Measurements from ENCODE around the gene ASIC2.

Gene ASIC2

GRCh38 chr17:33154869-33155455 is 138.1 kb downstream of the ASIC2 start:
- DNase-seq (ENCODE audit: low spot score) = no peak

GRCh38 chr17:33152783-33153182 is 140.3 kb downstream of the ASIC2 start:
- DNase-seq (ENCODE audit: low spot score) = no peak

- DNase-seq (ENCODE audit: low spot score) = no peak
Observed at GRCh38 chr17:33151565-33151964, 141.5 kb downstream of the ASIC2 start.

GRCh38 chr17:33145941-33146340 is 147.2 kb downstream of the ASIC2 start:
- no peak for DNase-seq (ENCODE audit: low spot score)

- no peak for DNase-seq (ENCODE audit: low spot score)
Observed at GRCh38 chr17:33144837-33145236, 148.3 kb downstream of the ASIC2 start.

- peak; percentile 33 for DNase-seq (ENCODE audit: low spot score)
Observed at GRCh38 chr17:33142705-33143299, 150.3 kb downstream of the ASIC2 start.

GRCh38 chr17:33140413-33141099 is 152.5 kb downstream of the ASIC2 start:
- peak; percentile 31 for DNase-seq (ENCODE audit: low spot score)

- no peak for DNase-seq (ENCODE audit: low spot score)
Observed at GRCh38 chr17:33138627-33139026, 154.5 kb downstream of the ASIC2 start.

GRCh38 chr17:33137426-33137825 is 155.7 kb downstream of the ASIC2 start:
- no peak for DNase-seq (ENCODE audit: low spot score)

- DNase-seq (ENCODE audit: low spot score) = no peak
Observed at GRCh38 chr17:33135691-33136090, 157.4 kb downstream of the ASIC2 start.

GRCh38 chr17:33131620-33132019 is 161.5 kb downstream of the ASIC2 start:
- no peak for DNase-seq (ENCODE audit: low spot score)

- DNase-seq (ENCODE audit: low spot score) = no peak
Observed at GRCh38 chr17:33127706-33128105, 165.4 kb downstream of the ASIC2 start.

GRCh38 chr17:33126086-33126485 is 167.0 kb downstream of the ASIC2 start:
- DNase-seq (ENCODE audit: low spot score) = no peak

- DNase-seq (ENCODE audit: low spot score) = no peak
Observed at GRCh38 chr17:33125552-33125950, 167.5 kb downstream of the ASIC2 start.

- DNase-seq (ENCODE audit: low spot score) = no peak
Observed at GRCh38 chr17:33124871-33125551, 168.1 kb downstream of the ASIC2 start.

- no peak for DNase-seq (ENCODE audit: low spot score)
Observed at GRCh38 chr17:33124185-33124584, 168.9 kb downstream of the ASIC2 start.

GRCh38 chr17:33121756-33122155 is 171.3 kb downstream of the ASIC2 start:
- DNase-seq (ENCODE audit: low spot score) = no peak

- DNase-seq (ENCODE audit: low spot score) = no peak
Observed at GRCh38 chr17:33121272-33121671, 171.8 kb downstream of the ASIC2 start.

GRCh38 chr17:33120103-33120502 is 173.0 kb downstream of the ASIC2 start:
- DNase-seq (ENCODE audit: low spot score) = no peak

- no peak for DNase-seq (ENCODE audit: low spot score)
Observed at GRCh38 chr17:33118391-33119075, 174.6 kb downstream of the ASIC2 start.

- DNase-seq (ENCODE audit: low spot score) = no peak
Observed at GRCh38 chr17:33116021-33116551, 177.0 kb downstream of the ASIC2 start.

- no peak for DNase-seq (ENCODE audit: low spot score)
Observed at GRCh38 chr17:33115366-33115765, 177.7 kb downstream of the ASIC2 start.
